Stomach (tissue), 4 donors: ENCODE data around the gene MAP7D2.

Experiments used
- POLR2AphosphoS5 ChIP-seq, 3 donors: sonication (generic); formaldehyde crosslinking; IDR thresholded peaks; one replicate each; pipeline ENCODE4 v1.6.1; 2016; ENCODE audit warnings: antibody characterized with exemption in 3 of 3
- TF ChIP-seq, protein P1 (sequence below), 7 experiments: fragments of 450-650 bp in 4 of 7; fragments of 200-600 bp in 3 of 7; sonication (generic) in 3 of 7; IDR thresholded peaks; one replicate each; pipeline ENCODE4 v1.5.1; 2016 to 2019; ENCODE audit warnings: antibody characterized with exemption in 7 of 7, control low read depth in 2 of 7, mild to moderate bottlenecking in 1 of 7

DNA sequence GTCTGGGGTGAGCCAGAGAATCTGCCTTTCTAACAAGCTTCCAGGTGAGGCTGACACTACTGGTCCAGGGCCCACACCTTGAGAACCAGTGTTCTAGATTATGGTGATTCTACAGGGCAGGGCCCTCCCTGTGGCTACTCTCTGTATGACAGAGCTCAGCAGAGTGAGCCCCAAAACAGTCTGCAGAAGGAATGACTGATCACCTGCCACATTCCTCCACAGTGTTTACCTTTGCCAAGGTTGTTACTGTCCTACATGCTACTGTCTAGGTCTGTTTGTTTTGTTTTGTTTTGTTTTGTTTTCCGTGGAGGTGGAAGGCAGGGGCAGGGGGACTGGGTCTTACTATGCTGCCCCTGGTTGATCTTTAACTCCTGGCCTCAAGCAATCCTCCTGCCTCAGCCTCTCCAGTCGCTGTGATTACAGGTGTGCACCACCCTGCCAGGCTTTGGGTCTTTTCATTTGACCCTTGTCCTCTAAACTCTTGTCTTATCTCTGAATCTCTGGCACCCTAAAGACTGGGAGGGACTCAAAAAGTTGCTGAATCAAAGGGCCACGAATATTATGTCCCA is 45.1 kb downstream of the MAP7D2 start:
- TF ChIP-seq POLR2AphosphoS5 (IDR thresholded peaks at IDR 0.05), result no peak
- TF ChIP-seq, protein P1, sequence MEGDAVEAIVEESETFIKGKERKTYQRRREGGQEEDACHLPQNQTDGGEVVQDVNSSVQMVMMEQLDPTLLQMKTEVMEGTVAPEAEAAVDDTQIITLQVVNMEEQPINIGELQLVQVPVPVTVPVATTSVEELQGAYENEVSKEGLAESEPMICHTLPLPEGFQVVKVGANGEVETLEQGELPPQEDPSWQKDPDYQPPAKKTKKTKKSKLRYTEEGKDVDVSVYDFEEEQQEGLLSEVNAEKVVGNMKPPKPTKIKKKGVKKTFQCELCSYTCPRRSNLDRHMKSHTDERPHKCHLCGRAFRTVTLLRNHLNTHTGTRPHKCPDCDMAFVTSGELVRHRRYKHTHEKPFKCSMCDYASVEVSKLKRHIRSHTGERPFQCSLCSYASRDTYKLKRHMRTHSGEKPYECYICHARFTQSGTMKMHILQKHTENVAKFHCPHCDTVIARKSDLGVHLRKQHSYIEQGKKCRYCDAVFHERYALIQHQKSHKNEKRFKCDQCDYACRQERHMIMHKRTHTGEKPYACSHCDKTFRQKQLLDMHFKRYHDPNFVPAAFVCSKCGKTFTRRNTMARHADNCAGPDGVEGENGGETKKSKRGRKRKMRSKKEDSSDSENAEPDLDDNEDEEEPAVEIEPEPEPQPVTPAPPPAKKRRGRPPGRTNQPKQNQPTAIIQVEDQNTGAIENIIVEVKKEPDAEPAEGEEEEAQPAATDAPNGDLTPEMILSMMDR (IDR thresholded peaks at IDR 0.05), result no peak
